Transverse colon (tissue), 4 donors: ENCODE data around the gene SLC4A8.

Source experiments
- EP300 ChIP-seq: sonication (generic); formaldehyde crosslinking; IDR thresholded peaks from one replicate; pipeline ENCODE4 v1.6.1; 2017; ENCODE audit warnings: antibody characterized with exemption, low read depth
- POLR2A ChIP-seq: fragments of 450-650 bp; IDR thresholded peaks from one replicate; pipeline ENCODE4 v1.6.1; 2016; ENCODE audit warnings: antibody characterized with exemption, mild to moderate bottlenecking, moderate library complexity
- POLR2AphosphoS5 ChIP-seq, 3 donors: sonication (generic); formaldehyde crosslinking; IDR thresholded peaks; one replicate each; pipeline ENCODE4 v1.6.1; 2016; ENCODE audit warnings: antibody characterized with exemption in 3 of 3
- TF ChIP-seq, protein P1 (sequence below), 5 experiments: fragments of 200-600 bp in 3 of 5; fragments of 450-650 bp in 2 of 5; sonication (generic) in 3 of 5; IDR thresholded peaks; 1 replicate in 2 of 5; 2 replicates in 3 of 5; pipeline ENCODE4 v1.5.1; 2016 to 2017; ENCODE audit warnings: antibody characterized with exemption in 5 of 5, inconsistent platforms in 3 of 5, mild to moderate bottlenecking in 2 of 5, moderate library complexity in 1 of 5

DNA sequence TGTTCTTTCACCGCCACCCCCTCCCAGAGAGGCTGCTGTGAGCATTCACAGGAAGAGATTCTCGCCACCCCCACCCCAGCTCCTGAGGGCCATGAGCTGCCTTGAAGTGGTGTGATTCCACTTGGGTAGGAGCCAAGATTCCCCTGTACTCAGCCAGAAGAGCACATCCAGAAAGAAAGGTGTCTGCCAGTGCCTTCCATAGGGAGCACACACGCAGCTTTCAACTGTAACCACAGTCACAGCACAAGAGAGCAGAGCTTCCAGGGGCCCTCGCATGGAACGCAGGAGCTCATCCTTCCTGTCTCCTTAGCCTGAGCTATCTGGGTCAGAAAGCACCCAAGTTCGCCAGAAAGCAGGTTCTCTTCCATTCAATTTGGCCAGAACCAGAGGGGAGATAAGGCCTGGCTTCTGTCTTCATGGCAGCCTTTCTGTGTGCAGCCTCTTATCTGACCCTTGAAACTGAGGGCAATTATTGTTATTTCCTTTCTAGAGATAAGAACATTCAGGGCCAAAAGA is 99.8 kb downstream of the SLC4A8 start:
- TF ChIP-seq, protein P1, sequence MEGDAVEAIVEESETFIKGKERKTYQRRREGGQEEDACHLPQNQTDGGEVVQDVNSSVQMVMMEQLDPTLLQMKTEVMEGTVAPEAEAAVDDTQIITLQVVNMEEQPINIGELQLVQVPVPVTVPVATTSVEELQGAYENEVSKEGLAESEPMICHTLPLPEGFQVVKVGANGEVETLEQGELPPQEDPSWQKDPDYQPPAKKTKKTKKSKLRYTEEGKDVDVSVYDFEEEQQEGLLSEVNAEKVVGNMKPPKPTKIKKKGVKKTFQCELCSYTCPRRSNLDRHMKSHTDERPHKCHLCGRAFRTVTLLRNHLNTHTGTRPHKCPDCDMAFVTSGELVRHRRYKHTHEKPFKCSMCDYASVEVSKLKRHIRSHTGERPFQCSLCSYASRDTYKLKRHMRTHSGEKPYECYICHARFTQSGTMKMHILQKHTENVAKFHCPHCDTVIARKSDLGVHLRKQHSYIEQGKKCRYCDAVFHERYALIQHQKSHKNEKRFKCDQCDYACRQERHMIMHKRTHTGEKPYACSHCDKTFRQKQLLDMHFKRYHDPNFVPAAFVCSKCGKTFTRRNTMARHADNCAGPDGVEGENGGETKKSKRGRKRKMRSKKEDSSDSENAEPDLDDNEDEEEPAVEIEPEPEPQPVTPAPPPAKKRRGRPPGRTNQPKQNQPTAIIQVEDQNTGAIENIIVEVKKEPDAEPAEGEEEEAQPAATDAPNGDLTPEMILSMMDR (IDR thresholded peaks at IDR 0.05) = no peak
- no peak for TF ChIP-seq POLR2AphosphoS5 (IDR thresholded peaks at IDR 0.05)
- no peak for TF ChIP-seq POLR2A
- no peak for TF ChIP-seq EP300
